Measurements from ENCODE around the gene MACROD1.
A peak's percentile ranks its signal among the peaks of the same experiment; 100 is the strongest.

Gene MACROD1

GRCh38 chr11:64088162-64089026 is 77.5 kb downstream of the MACROD1 start:
- TF ChIP-seq CTCF (IDR thresholded peaks at IDR 0.05; ENCODE audit: low read depth, low read length) = no peak; the same call in 1 of the 2 replicates
- DNase-seq (ENCODE audit: extremely low read depth, low read depth) = no peak

GRCh38 chr11:64086258-64087123 is 79.4 kb downstream of the MACROD1 start:
- no peak for TF ChIP-seq CTCF (IDR thresholded peaks at IDR 0.05; ENCODE audit: low read depth, low read length)

GRCh38 chr11:64085906-64086257 is 80.0 kb downstream of the MACROD1 start:
- no peak for TF ChIP-seq CTCF (IDR thresholded peaks at IDR 0.05; ENCODE audit: low read depth, low read length)
- DNase-seq (ENCODE audit: extremely low read depth, low read depth) = no peak

More at GRCh38 chr11:64086258-64087123, 79.4 kb downstream of the MACROD1 start:
- DNase-seq (ENCODE audit: extremely low read depth, low read depth) = peak; percentile 14

- TF ChIP-seq CTCF (IDR thresholded peaks at IDR 0.05; ENCODE audit: low read depth, low read length) = no peak
Observed at GRCh38 chr11:64084951-64085710, 80.8 kb downstream of the MACROD1 start.

GRCh38 chr11:64084146-64084950 is 81.6 kb downstream of the MACROD1 start:
- TF ChIP-seq CTCF (IDR thresholded peaks at IDR 0.05; ENCODE audit: low read depth, low read length) = no peak
- DNase-seq (ENCODE audit: extremely low read depth, low read depth) = no peak

More at GRCh38 chr11:64084951-64085710, 80.8 kb downstream of the MACROD1 start:
- DNase-seq (ENCODE audit: extremely low read depth, low read depth) = no peak

GRCh38 chr11:64083398-64084080 is 82.4 kb downstream of the MACROD1 start:
- TF ChIP-seq CTCF (IDR thresholded peaks at IDR 0.05; ENCODE audit: low read depth, low read length) = no peak
- DNase-seq (ENCODE audit: extremely low read depth, low read depth) = no peak
